ENCODE measurements around the gene SGPP1. TPM values are rescaled to one million over a fixed set of nuclear protein-coding genes. Genes with fewer than 3 reads are reported as not detected.

Gene SGPP1
- total and polyA plus RNA-seq, 2 of the 4 experiments (the other 2 are of a cell fraction) = 8.6 to 11.1 TPM

- TF ChIP-seq CHD1 (IDR thresholded peaks at IDR 0.05; ENCODE audit: low read depth, low read length) (no peak), CEBPB (IDR thresholded peaks at IDR 0.05; ENCODE audit: low read depth, low read length) (no peak), SMC3 (IDR thresholded peaks at IDR 0.05; ENCODE audit: low read depth, low read length) (no peak), POLR2A (IDR thresholded peaks at IDR 0.05; ENCODE audit: low read depth, low read length) (no peak)
Observed at GRCh38 chr14:63678536-63678935, 49.3 kb downstream of the SGPP1 start (continued).

- no peak overlapping the region for H3K4me2 ChIP-seq (ENCODE audit: low read depth, low read length)
- H4K91ac ChIP-seq (ENCODE audit: insufficient read depth, low read depth, low read length) = no peak overlapping the region
- H3K9me1 ChIP-seq (ENCODE audit: insufficient read depth, low read length) = peaks cover 6% of the 10 kb centered on the region
- no peak overlapping the region for H2BK15ac ChIP-seq (ENCODE audit: low read depth, low read length)
- H3K4ac ChIP-seq (ENCODE audit: low read depth, low read length) = no peak overlapping the region
- no peak overlapping the region for H3K14ac ChIP-seq (replicated peaks; ENCODE audit: low read depth, low read length)
- peak; percentile 67 for DNase-seq
- POLR2A ChIA-PET (ENCODE audit: unreplicated experiment) = no interaction called here
- H3K4me1 ChIP-seq (ENCODE audit: control insufficient read depth, insufficient read depth, low read length) = peaks cover 2% of the 10 kb centered on the region
- dilution Hi-C loops (cut with HindIII; ENCODE audit: low sequenced_read_pairs, unreplicated experiment) (no loop called here), intact Hi-C loops (cut with micrococcal nuclease) (no loop called here), in situ Hi-C loops (cut with MboI; ENCODE audit: low sequenced_read_pairs) (no loop called here)
- H2AK5ac ChIP-seq (ENCODE audit: low read depth, low read length) = no peak overlapping the region
- no peak overlapping the region for H3K4me3 ChIP-seq (ENCODE audit: insufficient read depth, low read depth, low read length)
- H3K27ac ChIP-seq (ENCODE audit: insufficient read depth, low read length) = no peak overlapping the region
- no peaks in the 10 kb centered on the region for H3K27me3 ChIP-seq (ENCODE audit: control insufficient read depth, insufficient read depth, low read length)
- peak; percentile 53; the same call in 1 of the 2 replicates for ATAC-seq (ENCODE audit: low read depth)
- H2BK120ac ChIP-seq (ENCODE audit: low read depth, low read length) = no peak overlapping the region
- no peak overlapping the region for H2AK9ac ChIP-seq (replicated peaks; ENCODE audit: low read depth, low read length, poor library complexity)
- H4K5ac ChIP-seq (ENCODE audit: low read depth, low read length) = no peak overlapping the region
- H3K9me3 ChIP-seq (ENCODE audit: control insufficient read depth, insufficient read depth, low read length) = no peaks in the 10 kb centered on the region
- H3K9ac ChIP-seq (ENCODE audit: low read depth, low read length) = no peak overlapping the region
- H3K18ac ChIP-seq (ENCODE audit: low read depth, low read length) = no peak overlapping the region
- no peak overlapping the region for H4K8ac ChIP-seq (ENCODE audit: low read depth in 2 of 2, low read length in 2 of 2)
- no peak overlapping the region for H2BK5ac ChIP-seq (ENCODE audit: low read depth, low read length, poor library complexity, severe bottlenecking)
- H3K36me3 ChIP-seq (ENCODE audit: control insufficient read depth, insufficient read depth, low read length) = no peaks in the 10 kb centered on the region
- H3K23ac ChIP-seq (ENCODE audit: low read depth, low read length) = no peak overlapping the region
- H2AFZ ChIP-seq (replicated peaks; ENCODE audit: low read length, poor library complexity) = no peak overlapping the region
- no peaks in the 10 kb centered on the region for H3K79me1 ChIP-seq (ENCODE audit: low read depth in 1 of 2, low read length in 2 of 2)
- no peak overlapping the region for H3K56ac ChIP-seq (ENCODE audit: extremely low read depth, insufficient read depth, low read length)
- BruUV-seq (replicated peaks) = no TSS peak
- no peaks in the 10 kb centered on the region for H4K20me1 ChIP-seq (ENCODE audit: insufficient read depth, low read length)
- CTCF ChIA-PET = no interaction called here
- no peak for TF ChIP-seq CEBPB (IDR thresholded peaks at IDR 0.05; ENCODE audit: low read depth, low read length)
- no peak for TF ChIP-seq USF2 (IDR thresholded peaks at IDR 0.05; ENCODE audit: low read depth, low read length)
- no peak for TF ChIP-seq RAD21 (IDR thresholded peaks at IDR 0.05; ENCODE audit: low read length)
- TF ChIP-seq FOS (IDR thresholded peaks at IDR 0.05; ENCODE audit: low read depth, low read length) = no peak
- TF ChIP-seq MAFK (IDR thresholded peaks at IDR 0.05; ENCODE audit: low read depth, low read length) = no peak
- no peak for TF ChIP-seq MXI1 (IDR thresholded peaks at IDR 0.05; ENCODE audit: borderline replicate concordance, low read depth, low read length)
- TF ChIP-seq MAZ (IDR thresholded peaks at IDR 0.05; ENCODE audit: borderline replicate concordance, low read depth, low read length) = no peak
- TF ChIP-seq BHLHE40 (IDR thresholded peaks at IDR 0.05; ENCODE audit: low read depth, low read length) = no peak
- TF ChIP-seq NFE2L2 (IDR thresholded peaks at IDR 0.05; ENCODE audit: low read depth, low read length) = no peak
- no peak for TF ChIP-seq CTCF (conservative IDR thresholded peaks at IDR 0.05; ENCODE audit: low read depth, low read length)
- no CpG with 5 or more reads among the region's 3 CpGs for WGBS, 2 experiments (ENCODE audit: extremely low coverage in 2 of 2, insufficient read length in 1 of 2)
- H2BK20ac ChIP-seq (ENCODE audit: low read depth, low read length) = no peak overlapping the region
Observed at GRCh38 chr14:63677891-63678379, 49.9 kb downstream of the SGPP1 start.
